HL-60 (cell line): Measurements from ENCODE around the gene ANKRD44.
A peak's percentile ranks its signal among the peaks of the same experiment; 100 is the strongest.

ENCODE experiments used
- DNase-seq, 2 experiments: peaks; one replicate each; pipeline ENCODE4 v3.0.0-alpha.2; 2010 to 2020; ENCODE audit warnings: low read depth in 1 of 2, low spot score in 1 of 2
- H3K27ac ChIP-seq: fragments of 250-450 bp; sonication (Bioruptor Pico); replicated peaks from 2 replicates; pipeline ENCODE4 v1.5.1; 2020; ENCODE audit warnings: mild to moderate bottlenecking, moderate library complexity
- H3K27me3 ChIP-seq: fragments of 250-450 bp; sonication (Bioruptor Pico); 2 replicates; pipeline ENCODE4 v1.5.1; 2021; ENCODE audit warnings: mild to moderate bottlenecking, moderate library complexity; ENCODE audit not compliant: insufficient read depth, poor library complexity, severe bottlenecking
- H3K4me3 ChIP-seq: replicated peaks from 2 replicates; pipeline ENCODE4 v1.5.1; 2011; ENCODE audit warnings: mild to moderate bottlenecking, control low read depth, low read length; ENCODE audit not compliant: insufficient read depth
- CTCF ChIP-seq: IDR thresholded peaks from one replicate; pipeline ENCODE4 v1.5.1; 2011; ENCODE audit warnings: low read length, control low read depth, inconsistent platforms; ENCODE audit not compliant: insufficient read depth
- GABPA ChIP-seq: IDR thresholded peaks from 2 replicates; pipeline ENCODE4 v1.6.1; 2012; ENCODE audit warnings: low read depth
- POLR2AphosphoS5 ChIP-seq: IDR thresholded peaks from 2 replicates; pipeline ENCODE4 v1.6.1; 2012; ENCODE audit warnings: low read depth
- REST ChIP-seq: IDR thresholded peaks from 2 replicates; pipeline ENCODE4 v1.6.1; 2012; ENCODE audit warnings: low read depth; ENCODE audit not compliant: insufficient replicate concordance
- SPI1 ChIP-seq: IDR thresholded peaks from 2 replicates; pipeline ENCODE4 v1.6.1; 2012; ENCODE audit warnings: low read depth, mild to moderate bottlenecking, borderline replicate concordance

Gene ANKRD44

GRCh38 chr2:197356136-197356535 is 45.6 kb upstream of the ANKRD44 start:
- no peak for DNase-seq
- Histone ChIP-seq H3K27ac (no peak overlapping the region), H3K4me3 (no peak overlapping the region), H3K27me3 (no peaks in the 10 kb centered on the region)
- TF ChIP-seq SPI1 = peak; percentile 40; the same call in 1 of the 2 replicates
- no peak for TF ChIP-seq GABPA

GRCh38 chr2:197354169-197354558 is 43.6 kb upstream of the ANKRD44 start:
- Histone ChIP-seq H3K27me3 (no peaks in the 10 kb centered on the region), H3K4me3 (no peak overlapping the region), H3K27ac (no peak overlapping the region)
- no peak for DNase-seq
- TF ChIP-seq CTCF = no peak
- no peak for TF ChIP-seq POLR2AphosphoS5
- TF ChIP-seq SPI1 = no peak
- no peak for TF ChIP-seq REST
- no peak for TF ChIP-seq GABPA

- DNase-seq = no peak
- H3K27me3 ChIP-seq = no peaks in the 10 kb centered on the region
- H3K27ac ChIP-seq = no peak overlapping the region
- no peak overlapping the region for H3K4me3 ChIP-seq
- TF ChIP-seq POLR2AphosphoS5 = no peak
- no peak for TF ChIP-seq CTCF
- TF ChIP-seq SPI1 = no peak
Measured at GRCh38 chr2:197353393-197354168, 43.0 kb upstream of the ANKRD44 start.

- H3K27ac ChIP-seq = no peak overlapping the region
- no peak for TF ChIP-seq CTCF
- TF ChIP-seq SPI1 = no peak
- TF ChIP-seq POLR2AphosphoS5 = no peak
- no peak for TF ChIP-seq REST
- no peak for TF ChIP-seq GABPA
- no peaks in the 10 kb centered on the region for H3K27me3 ChIP-seq
Measured at GRCh38 chr2:197349699-197350098, 39.1 kb upstream of the ANKRD44 start.

More at GRCh38 chr2:197349699-197350098, 39.1 kb upstream of the ANKRD44 start:
- DNase-seq = no peak
- no peak overlapping the region for H3K4me3 ChIP-seq
